ENCODE results near the gene OR52B6.
"Not testable (repeated sequence)": the region's sequence is repeated elsewhere in the genome, so short reads cannot be mapped to it uniquely, and the experiment has no call there.

Gene OR52B6

DNA sequence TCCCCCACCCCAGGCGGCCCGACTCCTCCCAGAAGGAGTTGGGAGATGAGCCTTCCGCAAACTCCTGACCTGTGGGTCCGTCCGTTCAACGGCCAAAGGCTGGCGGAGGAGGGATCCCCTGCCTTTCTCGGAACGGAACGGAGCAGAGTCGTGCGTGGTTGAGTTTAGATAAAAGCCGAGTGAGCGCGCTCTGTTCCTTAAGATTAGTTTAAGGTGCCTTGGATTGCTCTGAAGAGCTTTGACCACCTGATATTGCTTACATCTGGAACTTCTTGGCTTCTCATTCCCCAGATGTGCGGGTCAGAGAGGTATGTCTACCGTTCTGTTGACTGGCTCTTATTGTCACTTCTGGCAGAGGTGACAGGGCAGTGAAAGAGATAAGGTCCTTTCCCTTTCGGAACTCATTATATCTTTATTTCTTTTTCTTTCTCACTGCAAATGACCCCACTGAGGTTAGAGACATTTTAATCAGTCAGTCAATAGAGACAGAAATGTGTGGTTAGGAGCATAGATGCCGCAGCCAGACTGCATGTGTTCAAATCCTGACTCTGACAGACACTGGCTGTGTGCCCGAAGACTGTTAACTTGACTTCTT, 16.0 kb downstream of the OR52B6 start, which contains the start of gene TRIM6:
Gene TRIM6, plus strand, starts transcription at position 31 of the 595 bp plus-strand sequence. Its CDS starts 261 bp downstream, at position 292.
- DNase-seq: no peak

DNA sequence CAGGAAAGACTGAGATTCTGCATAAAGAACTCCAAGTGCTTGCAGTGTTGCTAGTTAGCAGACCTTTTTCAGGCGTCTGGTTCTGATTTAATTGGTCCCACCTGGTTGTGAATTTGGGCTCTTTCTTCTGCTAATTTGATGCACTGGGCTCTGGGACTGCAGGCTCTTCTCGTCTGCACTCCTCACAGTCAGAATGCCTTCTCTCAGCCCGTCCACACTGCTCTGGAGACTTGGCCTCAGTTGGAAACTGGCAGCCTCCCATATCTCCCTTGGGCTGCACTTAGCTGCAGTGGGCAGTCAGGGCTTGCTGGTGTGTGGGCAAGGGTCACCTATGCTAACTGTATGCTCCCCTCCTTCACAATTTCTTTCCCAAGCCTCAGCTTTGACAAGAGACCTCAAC, 17.3 kb downstream of the OR52B6 start:
- DNase-seq: no peak

DNA sequence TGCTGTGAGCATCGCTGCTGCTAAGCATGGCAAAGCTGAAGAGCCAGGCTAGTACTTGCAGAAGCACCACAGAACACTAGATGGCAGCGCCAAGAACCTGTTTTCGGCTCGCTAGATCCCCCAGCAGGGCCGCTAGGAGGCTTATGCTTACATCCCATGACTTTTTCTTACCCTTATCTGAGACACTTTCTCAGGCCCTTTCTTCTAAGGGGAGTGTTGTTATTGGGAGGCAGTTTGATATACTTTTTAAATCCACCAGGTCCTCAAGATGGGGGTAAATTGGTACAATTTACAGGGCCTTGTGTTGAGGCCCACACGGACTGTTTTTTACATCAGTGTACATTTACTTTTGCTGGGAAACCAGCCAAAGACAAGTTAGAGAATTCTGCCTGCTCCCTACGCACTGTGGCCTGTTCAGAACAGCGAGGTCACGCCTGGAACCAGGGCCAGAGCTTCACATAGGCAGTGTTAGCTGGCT, 19.7 kb downstream of the OR52B6 start:
- no peak for DNase-seq

DNA sequence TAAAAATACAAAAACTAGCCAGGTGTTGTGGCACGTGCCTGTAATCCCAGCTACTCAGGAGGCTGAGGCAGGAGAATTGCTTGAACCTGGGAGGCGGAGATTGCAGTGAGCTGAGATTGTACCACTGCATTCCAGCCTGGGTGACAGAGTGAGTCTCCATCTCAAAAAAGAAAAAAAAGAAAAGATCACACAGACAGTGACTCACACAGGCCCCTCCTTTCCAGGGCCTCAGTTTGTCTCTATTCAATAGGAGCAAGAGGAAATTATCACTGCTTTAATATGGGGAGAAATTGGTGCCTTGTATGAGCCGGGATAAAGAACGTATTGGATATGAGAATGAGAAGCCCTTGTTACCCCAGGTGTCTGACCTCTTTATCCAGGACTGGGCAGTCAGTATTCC, 22.1 kb downstream of the OR52B6 start:
- DNase-seq: not testable (repeated sequence)

DNA sequence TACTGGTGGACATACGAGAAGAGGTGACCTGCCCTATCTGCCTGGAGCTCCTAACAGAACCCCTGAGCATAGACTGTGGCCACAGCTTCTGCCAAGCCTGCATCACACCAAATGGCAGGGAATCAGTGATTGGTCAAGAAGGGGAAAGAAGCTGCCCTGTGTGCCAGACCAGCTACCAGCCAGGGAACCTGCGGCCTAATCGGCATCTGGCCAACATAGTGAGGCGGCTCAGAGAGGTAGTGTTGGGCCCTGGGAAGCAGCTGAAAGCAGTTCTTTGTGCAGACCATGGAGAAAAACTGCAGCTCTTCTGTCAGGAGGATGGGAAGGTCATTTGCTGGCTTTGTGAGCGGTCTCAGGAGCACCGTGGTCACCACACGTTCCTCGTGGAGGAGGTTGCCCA, 22.6 kb downstream of the OR52B6 start:
- no peak for DNase-seq

GRCh38 chr11:5604896-5605295, 24.2 kb downstream of the OR52B6 start:
- no peak for DNase-seq

DNA sequence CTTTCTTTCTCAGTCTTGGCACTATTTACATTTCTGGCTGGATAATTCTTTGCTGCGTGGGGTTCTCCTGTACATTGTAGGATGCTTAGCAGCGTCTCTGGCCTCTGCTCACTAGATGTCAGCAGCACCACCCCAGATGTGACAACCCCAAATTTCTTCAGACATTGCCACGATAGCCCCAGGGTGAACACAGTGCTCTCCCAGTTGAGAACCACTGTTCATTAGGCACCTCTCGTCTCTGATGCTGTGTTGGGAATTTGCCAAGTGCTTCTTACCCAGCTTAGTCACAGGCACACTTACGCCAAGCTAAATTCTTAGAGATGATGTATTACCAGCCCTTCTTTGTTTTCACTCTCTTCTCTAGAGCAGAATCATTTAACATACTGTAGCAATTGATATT, 25.2 kb downstream of the OR52B6 start:
- no peak for DNase-seq

- DNase-seq: no peak
Measured at GRCh38 chr11:5608808-5609207, 28.1 kb downstream of the OR52B6 start.

GRCh38 chr11:5610446-5610845, 29.8 kb downstream of the OR52B6 start:
- no peak for DNase-seq

GRCh38 chr11:5611627-5612026, 30.9 kb downstream of the OR52B6 start:
- DNase-seq: no peak

- DNase-seq: no peak
Measured at GRCh38 chr11:5618807-5619206, 38.1 kb downstream of the OR52B6 start.

- DNase-seq: no peak
Measured at GRCh38 chr11:5620651-5621521, 40.2 kb downstream of the OR52B6 start.

GRCh38 chr11:5621580-5621979, 40.9 kb downstream of the OR52B6 start:
- no peak for DNase-seq

- no peak for DNase-seq
Measured at GRCh38 chr11:5622802-5623201, 42.1 kb downstream of the OR52B6 start.

- DNase-seq: no peak
Measured at GRCh38 chr11:5624489-5625279, 44.0 kb downstream of the OR52B6 start, which contains the start of gene TRIM34. Gene TRIM34, plus strand, starts transcription at chr11:5625001. Its CDS starts 7,331 bp downstream, at chr11:5632332.

- no peak for DNase-seq
Measured at GRCh38 chr11:5625281-5625680, 44.6 kb downstream of the OR52B6 start.

DNA sequence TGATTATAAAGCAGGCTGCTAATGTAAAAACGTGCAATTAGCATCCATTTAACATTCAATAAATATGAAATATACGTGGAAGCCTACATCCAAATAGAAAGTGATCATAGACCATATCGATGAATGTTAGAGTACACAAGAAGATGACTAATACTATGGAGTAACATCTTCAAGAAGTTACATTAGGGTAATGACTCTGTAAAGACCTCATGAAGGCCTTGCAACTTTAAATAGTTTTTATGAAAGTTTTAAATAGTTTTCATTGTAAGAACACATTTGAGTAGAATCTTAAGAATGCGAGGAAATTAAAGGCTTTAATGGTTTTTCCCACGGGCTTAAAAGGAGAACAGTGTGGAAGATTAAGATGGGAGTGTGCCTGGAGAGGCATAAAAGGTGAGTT, 45.5 kb downstream of the OR52B6 start:
- DNase-seq: no peak

DNA sequence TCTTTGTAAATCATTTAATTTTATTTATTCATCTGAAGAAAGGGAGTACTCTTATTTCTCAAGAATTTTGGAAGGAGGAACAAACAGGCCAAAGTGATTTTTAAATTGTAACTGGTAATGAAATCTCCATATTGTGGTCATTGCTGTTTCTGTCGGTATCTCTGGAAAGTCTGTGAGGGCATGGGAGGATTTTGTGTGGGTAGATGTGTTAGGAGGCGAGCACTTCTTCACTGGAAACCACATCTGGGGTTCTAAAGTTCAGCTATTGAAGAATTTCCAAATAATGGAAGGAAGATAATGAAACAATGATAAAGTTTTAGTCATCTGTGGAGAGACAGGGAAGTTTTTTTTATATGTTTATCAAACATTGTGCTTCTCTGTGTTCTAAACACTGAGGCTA, 50.7 kb downstream of the OR52B6 start:
- no peak for DNase-seq
